Loucy (cell line): ENCODE data around the gene EXOSC2.

ENCODE experiments used
- H2AFZ ChIP-seq: fragments of 200-600 bp; sonication (generic); 2 replicates; pipeline ENCODE4 v1.6.0; 2016; ENCODE audit warnings: antibody characterized with exemption, mild to moderate bottlenecking, low read length, moderate library complexity
- H3F3A ChIP-seq: fragments of 200-600 bp; 2 replicates; pipeline ENCODE4 v1.6.0; 2016; ENCODE audit warnings: antibody characterized with exemption, low read depth, mild to moderate bottlenecking
- H3K27me3 ChIP-seq: fragments of 200-600 bp; sonication (generic); 2 replicates; pipeline ENCODE4 v1.6.1; 2014; ENCODE audit warnings: low read length, mild to moderate bottlenecking; ENCODE audit not compliant: insufficient read depth, poor library complexity, severe bottlenecking
- H3K36me3 ChIP-seq: fragments of 200-600 bp; sonication (generic); 2 replicates; pipeline ENCODE4 v1.6.1; 2016; ENCODE audit warnings: low read length; ENCODE audit not compliant: insufficient read depth
- H3K4me1 ChIP-seq: fragments of 200-600 bp; sonication (generic); 2 replicates; pipeline ENCODE4 v1.5.1; 2014; ENCODE audit warnings: low read length, mild to moderate bottlenecking; ENCODE audit not compliant: insufficient read depth, poor library complexity, severe bottlenecking
- H3K4me2 ChIP-seq: fragments of 200-600 bp; sonication (generic); 2 replicates; pipeline ENCODE4 v1.6.0; 2014; ENCODE audit warnings: antibody characterized with exemption, low read length, low read depth, mild to moderate bottlenecking; ENCODE audit not compliant: poor library complexity, severe bottlenecking
- H3K4me3 ChIP-seq: fragments of 200-600 bp; sonication (generic); 2 replicates; pipeline ENCODE4 v1.5.1; 2014; ENCODE audit warnings: low read length, mild to moderate bottlenecking, mixed read lengths; ENCODE audit not compliant: poor library complexity, severe bottlenecking
- H3K79me2 ChIP-seq: fragments of 200-600 bp; sonication (generic); 2 replicates; pipeline ENCODE4 v1.6.1; 2014; ENCODE audit warnings: low read length; ENCODE audit not compliant: insufficient read depth
- H3K9ac ChIP-seq: fragments of 200-600 bp; sonication (generic); 2 replicates; pipeline ENCODE4 v1.6.0; 2014; ENCODE audit warnings: mild to moderate bottlenecking, low read depth, low read length, moderate library complexity; ENCODE audit not compliant: poor library complexity, severe bottlenecking
- H3K9me2 ChIP-seq: fragments of 200-600 bp; sonication (generic); replicated peaks from 2 replicates; pipeline ENCODE4 v1.6.1; 2016; ENCODE audit warnings: low read depth, low read length, mixed read lengths
- H3K9me3 ChIP-seq: fragments of 200-600 bp; sonication (generic); 2 replicates; pipeline ENCODE4 v1.6.1; 2014; ENCODE audit warnings: mild to moderate bottlenecking, antibody characterized with exemption, low read length, low read depth; ENCODE audit not compliant: insufficient read depth
- H4K20me1 ChIP-seq: fragments of 200-600 bp; sonication (generic); 2 replicates; pipeline ENCODE4 v1.6.0; 2014; ENCODE audit warnings: antibody characterized with exemption, low read length, mild to moderate bottlenecking; ENCODE audit not compliant: insufficient read depth, poor library complexity, severe bottlenecking
- CTCF ChIP-seq: fragments of 200-600 bp; sonication (generic); conservative IDR thresholded peaks from 2 replicates; pipeline ENCODE4 v1.5.1; 2014; ENCODE audit warnings: mild to moderate bottlenecking, antibody characterized with exemption, low read length
- EZH2phosphoT487 ChIP-seq: fragments of 200-600 bp; IDR thresholded peaks from 2 replicates; pipeline ENCODE4 v1.6.1; 2018; ENCODE audit warnings: antibody characterized with exemption, mild to moderate bottlenecking, moderate library complexity, borderline replicate concordance

EXOSC2 gene

GRCh38 chr9:130660326-130660682 is 33.3 kb upstream of the EXOSC2 start:
- no peaks in the 10 kb centered on the region for H3K9me2 ChIP-seq
- no peak overlapping the region for H3K4me3 ChIP-seq
- no peaks in the 10 kb centered on the region for H3K4me1 ChIP-seq
- no peak overlapping the region for H3K9ac ChIP-seq
- no peaks in the 10 kb centered on the region for H4K20me1 ChIP-seq
- no peaks in the 10 kb centered on the region for H3K27me3 ChIP-seq
- H3F3A ChIP-seq: no peaks in the 10 kb centered on the region
- no peaks in the 10 kb centered on the region for H3K79me2 ChIP-seq
- H3K36me3 ChIP-seq: no peaks in the 10 kb centered on the region
- no peaks in the 10 kb centered on the region for H3K9me3 ChIP-seq
- H2AFZ ChIP-seq: no peak overlapping the region
- TF ChIP-seq CTCF: no peak
- TF ChIP-seq EZH2phosphoT487: no peak
- H3K4me2 ChIP-seq: no peak overlapping the region

- Histone ChIP-seq H3K4me1 (no peaks in the 10 kb centered on the region), H3F3A (no peaks in the 10 kb centered on the region), H4K20me1 (no peaks in the 10 kb centered on the region), H3K9me3 (no peaks in the 10 kb centered on the region), H3K79me2 (no peaks in the 10 kb centered on the region), H3K9me2 (no peaks in the 10 kb centered on the region), H3K4me2 (no peak overlapping the region), H3K9ac (no peak overlapping the region), H3K27me3 (no peaks in the 10 kb centered on the region), H3K4me3 (no peak overlapping the region), H2AFZ (no peak overlapping the region), H3K36me3 (no peaks in the 10 kb centered on the region)
- TF ChIP-seq EZH2phosphoT487 (no peak), CTCF (no peak)
Measured at GRCh38 chr9:130660683-130661450, 32.7 kb upstream of the EXOSC2 start.

- Histone ChIP-seq H3K4me2 (no peak overlapping the region), H3K9ac (no peak overlapping the region), H4K20me1 (no peaks in the 10 kb centered on the region), H3K4me3 (no peak overlapping the region), H3K36me3 (no peaks in the 10 kb centered on the region), H3K9me3 (no peaks in the 10 kb centered on the region), H3K9me2 (no peaks in the 10 kb centered on the region), H3F3A (no peaks in the 10 kb centered on the region), H3K79me2 (no peaks in the 10 kb centered on the region), H3K27me3 (no peaks in the 10 kb centered on the region), H2AFZ (no peak overlapping the region), H3K4me1 (no peaks in the 10 kb centered on the region)
- TF ChIP-seq EZH2phosphoT487 (no peak), CTCF (no peak)
Measured at GRCh38 chr9:130661451-130662098, 32.0 kb upstream of the EXOSC2 start.
